Right lobe of liver (tissue), 4 donors: ENCODE results near the gene KBTBD2.

Experiments used
- POLR2A ChIP-seq: fragments of 450-650 bp; IDR thresholded peaks from one replicate; pipeline ENCODE4 v1.6.1; 2017; ENCODE audit warnings: antibody characterized with exemption, mild to moderate bottlenecking
- TF ChIP-seq, protein P1 (sequence below), 4 donors: fragments of 200-600 bp in 3 of 4; fragments of 450-650 bp in 1 of 4; IDR thresholded peaks; one replicate each; pipeline versions ENCODE4 v1.5.1 to v1.8.0; 2016 to 2022; ENCODE audit warnings: antibody characterized with exemption in 4 of 4, mild to moderate bottlenecking in 2 of 4
- donor health status: DM: no; HTN: no; CAD: no.
- donor health status: DM: no; HTN: no; CAD: no.
- donor health status: DM: no; HTN: yes; CAD: no.

DNA sequence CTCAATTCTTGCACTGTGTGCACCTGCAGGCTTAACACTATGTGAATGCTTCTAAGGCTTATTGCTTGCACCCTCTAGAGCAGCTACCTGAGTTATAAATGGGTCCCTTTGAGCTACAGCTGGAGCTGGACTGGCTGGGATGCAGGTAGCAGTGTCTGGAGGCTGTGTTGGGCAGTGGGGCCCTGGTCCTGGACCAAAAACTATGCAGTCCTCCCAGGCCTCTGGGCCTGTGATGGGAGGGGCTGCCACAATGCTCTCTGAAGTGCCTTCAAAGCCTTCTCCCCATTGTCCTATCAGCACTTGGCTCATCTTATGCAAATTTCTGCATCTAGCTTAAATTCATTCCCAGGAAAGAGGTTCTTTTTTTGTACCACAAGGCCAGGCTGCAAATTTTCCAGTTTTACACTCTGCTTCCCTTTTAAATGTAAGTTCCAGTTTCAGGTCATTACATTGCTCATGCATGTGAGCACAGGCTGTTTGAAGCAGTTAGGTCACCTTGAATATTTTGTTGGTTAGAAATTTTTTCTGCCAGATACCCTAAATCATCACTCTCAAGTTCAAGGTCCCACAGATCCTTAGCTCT, 26.0 kb downstream of the KBTBD2 start:
- TF ChIP-seq, protein P1, sequence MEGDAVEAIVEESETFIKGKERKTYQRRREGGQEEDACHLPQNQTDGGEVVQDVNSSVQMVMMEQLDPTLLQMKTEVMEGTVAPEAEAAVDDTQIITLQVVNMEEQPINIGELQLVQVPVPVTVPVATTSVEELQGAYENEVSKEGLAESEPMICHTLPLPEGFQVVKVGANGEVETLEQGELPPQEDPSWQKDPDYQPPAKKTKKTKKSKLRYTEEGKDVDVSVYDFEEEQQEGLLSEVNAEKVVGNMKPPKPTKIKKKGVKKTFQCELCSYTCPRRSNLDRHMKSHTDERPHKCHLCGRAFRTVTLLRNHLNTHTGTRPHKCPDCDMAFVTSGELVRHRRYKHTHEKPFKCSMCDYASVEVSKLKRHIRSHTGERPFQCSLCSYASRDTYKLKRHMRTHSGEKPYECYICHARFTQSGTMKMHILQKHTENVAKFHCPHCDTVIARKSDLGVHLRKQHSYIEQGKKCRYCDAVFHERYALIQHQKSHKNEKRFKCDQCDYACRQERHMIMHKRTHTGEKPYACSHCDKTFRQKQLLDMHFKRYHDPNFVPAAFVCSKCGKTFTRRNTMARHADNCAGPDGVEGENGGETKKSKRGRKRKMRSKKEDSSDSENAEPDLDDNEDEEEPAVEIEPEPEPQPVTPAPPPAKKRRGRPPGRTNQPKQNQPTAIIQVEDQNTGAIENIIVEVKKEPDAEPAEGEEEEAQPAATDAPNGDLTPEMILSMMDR (IDR thresholded peaks at IDR 0.05) = no peak
- TF ChIP-seq POLR2A = no peak
